HG02642 (cell line): ENCODE results near the gene PSD.

Source experiments
- ATAC-seq: cut with Tn5 transposase; IDR thresholded peaks from one replicate; pipeline ENCODE4 v1.9.1; 2021; ENCODE audit warnings: mild to moderate bottlenecking; ENCODE audit not compliant: unreplicated experiment, poor library complexity

Gene PSD

DNA sequence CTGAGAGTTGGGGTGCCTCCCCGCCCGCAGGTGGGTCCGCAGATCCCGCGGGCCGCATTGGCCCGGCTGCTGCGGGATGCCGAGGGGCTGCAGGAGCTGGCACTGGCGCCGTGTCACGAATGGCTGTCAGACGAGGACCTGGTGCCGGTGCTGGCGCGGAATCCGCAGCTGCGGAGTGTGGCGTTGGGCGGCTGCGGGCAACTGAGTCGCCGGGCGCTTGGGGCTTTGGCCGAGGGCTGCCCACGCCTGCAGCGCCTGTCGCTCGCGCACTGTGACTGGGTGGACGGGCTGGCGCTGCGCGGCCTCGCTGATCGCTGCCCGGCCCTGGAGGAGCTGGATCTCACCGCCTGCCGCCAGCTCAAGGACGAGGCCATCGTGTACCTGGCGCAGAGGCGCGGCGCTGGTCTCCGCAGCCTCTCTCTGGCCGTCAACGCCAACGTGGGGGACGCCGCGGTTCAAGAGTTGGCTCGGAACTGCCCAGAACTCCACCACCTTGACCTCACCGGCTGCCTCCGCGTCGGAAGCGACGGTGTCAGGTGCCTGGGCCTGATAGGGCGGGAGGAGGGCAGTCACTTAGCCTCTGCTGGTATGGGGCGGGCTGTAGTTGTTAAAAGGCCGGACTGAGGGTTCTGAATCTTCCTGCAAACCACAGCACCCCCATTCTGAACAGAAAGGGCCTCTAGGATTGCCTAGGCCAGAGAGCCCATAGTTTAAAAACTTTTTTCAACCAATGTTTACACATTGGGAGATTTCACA lies 3.4 kb upstream of the PSD start:
- peak; percentile 5 for ATAC-seq

GRCh38 chr10:102421507-102421756 lies 2.8 kb upstream of the PSD start:
- no peak for ATAC-seq

DNA sequence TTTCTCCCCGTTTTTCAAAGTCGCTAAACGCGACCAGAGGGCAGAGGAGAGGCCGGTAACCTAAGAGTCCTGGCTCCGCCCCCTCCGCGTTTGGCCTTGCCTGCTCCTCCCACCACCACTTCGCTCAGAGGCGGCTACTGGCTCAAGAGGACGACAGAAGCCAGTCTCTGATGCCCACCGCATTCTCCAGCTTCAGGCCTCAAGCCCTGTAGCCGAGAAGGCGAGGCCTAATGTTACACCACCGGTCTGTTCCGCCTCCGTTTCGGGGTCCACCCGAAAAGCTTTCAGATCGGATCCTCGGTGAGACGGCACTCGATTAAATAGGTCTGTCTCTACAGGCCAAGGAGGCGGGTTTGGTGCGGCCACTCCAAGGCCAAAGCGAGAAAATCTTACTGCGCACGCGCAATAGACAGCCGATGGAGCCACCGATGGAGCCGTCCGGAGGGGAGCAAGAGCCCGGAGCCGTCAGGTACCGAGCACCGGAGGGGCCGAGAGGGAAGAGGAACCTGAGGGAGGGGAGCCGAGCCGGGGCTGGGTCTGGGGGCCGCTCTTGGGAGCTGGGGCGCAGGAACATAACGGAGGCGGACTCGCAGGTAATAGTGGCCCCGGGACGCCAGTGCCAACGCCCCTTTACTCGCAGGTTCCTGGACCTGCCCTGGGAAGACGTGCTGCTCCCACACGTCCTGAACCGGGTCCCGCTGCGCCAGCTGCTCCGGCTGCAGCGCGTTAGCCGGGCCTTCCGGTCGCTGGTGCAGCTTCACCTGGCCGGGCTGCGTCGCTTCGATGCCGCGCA lies 2.3 kb upstream of the PSD start, which contains the start of gene FBXL15:
Gene FBXL15, plus strand, starts transcription at position 123 of the 793 bp plus-strand sequence. Its CDS starts 294 bp downstream, at position 417.
- ATAC-seq = peak; percentile 79

DNA sequence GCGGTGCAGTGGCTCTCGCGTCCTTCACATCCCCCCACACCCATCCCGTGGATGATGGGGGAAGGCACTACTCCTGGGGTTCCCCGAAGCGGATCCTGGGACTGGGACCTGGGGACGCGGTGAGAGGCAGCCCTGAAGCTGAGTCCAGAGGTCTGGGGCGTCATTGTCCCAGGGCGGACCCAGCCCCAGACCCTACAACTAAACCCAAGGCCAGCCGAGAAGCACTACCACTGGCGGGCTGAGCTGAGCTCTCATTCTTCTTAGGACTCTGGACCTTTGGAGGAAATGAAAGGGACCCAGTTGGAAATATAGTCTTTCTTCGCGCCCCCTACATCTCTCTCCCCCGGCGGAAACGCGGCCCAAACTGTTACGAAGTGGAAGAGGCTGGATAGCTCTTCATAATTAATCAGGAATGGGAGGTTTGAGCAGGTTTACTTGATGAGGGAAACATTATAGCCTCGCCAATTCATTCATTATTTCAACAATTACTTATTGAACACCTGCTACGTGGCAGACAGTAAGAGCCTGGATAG lies 1.7 kb upstream of the PSD start:
- no peak for ATAC-seq

GRCh38 chr10:102419269-102420180 lies 940 bp upstream of the PSD start:
- no peak for ATAC-seq

- ATAC-seq = no peak
Observed at GRCh38 chr10:102416695-102417094, 1.9 kb downstream of the PSD start.

DNA sequence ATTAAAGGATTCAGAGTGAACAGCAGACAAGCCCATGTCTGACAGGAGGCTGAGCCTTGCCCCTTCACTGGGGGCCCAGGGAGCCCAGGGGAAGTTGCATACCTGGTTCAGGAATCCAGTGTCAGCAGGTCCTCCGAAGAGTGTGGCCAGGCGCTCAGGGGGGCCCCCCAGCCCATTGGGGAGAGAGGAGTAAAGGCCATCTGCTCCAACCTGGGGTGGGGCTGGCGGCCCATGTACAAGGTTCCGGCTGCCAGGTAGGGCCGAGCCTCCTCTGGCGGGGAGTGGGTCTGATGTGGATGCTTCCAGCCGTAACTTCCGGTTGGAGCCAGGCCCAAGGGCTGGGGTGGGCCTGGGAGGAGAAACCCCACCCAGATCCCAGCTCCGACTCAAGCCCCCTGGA lies 2.3 kb downstream of the PSD start:
- no peak for ATAC-seq

- no peak for ATAC-seq
Observed at GRCh38 chr10:102414749-102415148, 3.8 kb downstream of the PSD start.

DNA sequence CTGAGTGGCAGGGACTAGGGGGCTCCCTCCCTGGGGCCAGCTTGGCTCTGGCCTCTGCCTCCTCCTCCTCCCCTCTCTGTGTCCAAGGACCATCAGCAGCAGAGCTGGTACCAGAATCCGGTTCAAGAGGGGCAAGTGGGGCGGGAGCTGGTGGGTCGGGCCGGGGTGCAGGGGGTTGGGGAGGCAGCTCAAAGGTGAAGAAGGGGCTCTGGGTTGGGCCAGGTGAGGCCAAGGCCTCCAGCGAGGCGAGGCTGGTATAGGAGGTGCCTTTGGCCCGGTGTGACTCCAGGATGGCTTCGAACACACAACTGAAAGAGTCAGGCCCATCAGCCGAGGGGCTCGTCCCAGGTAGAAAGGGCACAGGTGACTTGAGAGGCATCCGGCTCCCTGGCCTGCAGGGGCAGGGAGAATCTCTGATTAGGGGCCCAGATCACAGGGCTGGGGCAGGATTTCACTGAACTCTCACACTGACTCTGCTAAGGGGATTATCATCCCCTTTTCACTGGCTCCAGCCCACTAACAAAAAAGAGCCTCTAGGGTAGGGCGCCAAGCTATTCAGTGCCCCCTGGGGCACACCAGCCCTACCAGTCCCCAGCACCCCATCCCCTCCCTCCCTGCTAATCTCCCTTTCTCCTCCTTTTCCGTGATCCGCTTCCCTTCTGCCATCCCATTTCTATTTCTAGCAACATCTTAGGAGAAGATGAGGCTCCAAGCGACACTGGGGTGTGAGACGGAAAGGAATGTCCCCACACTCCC lies 4.6 kb downstream of the PSD start:
- ATAC-seq = no peak

DNA sequence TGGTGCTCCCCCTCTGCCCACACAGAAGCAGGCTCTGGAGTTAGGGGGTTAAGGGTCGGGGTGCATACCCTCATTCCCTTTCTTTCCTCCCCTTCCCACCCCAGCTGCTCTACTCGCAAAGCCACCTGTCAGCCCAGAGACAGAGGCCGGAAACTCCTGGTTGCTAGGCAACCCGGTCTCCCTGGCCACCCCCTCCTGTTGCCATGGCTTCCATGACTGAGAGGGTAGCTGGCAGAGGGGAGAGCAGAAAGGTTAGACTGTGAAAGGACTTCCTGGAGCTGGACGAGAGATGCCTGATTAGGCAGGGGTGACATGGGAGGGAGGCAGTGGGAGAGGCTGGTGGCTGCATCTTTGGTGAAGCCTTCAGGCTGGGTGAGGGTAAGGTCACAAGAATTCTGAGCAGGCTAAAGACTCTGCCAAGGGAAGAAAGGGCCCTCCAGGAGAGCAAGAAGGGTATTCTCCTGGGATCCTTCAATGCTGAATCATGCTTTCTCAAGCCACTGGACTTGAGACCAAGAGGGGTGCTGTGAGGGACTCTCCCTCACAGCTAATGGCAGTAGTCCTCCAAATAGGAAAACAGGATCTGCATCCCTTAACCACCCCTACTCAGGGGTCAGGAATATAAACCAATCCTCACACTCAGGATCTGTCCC lies 5.4 kb downstream of the PSD start:
- no peak for ATAC-seq

GRCh38 chr10:102412293-102412692 lies 6.3 kb downstream of the PSD start:
- no peak for ATAC-seq

GRCh38 chr10:102411341-102412255 lies 7.0 kb downstream of the PSD start:
- no peak for ATAC-seq

- no peak for ATAC-seq
Observed at GRCh38 chr10:102410429-102411073, 8.0 kb downstream of the PSD start.

GRCh38 chr10:102409604-102410428 lies 8.8 kb downstream of the PSD start:
- no peak for ATAC-seq

DNA sequence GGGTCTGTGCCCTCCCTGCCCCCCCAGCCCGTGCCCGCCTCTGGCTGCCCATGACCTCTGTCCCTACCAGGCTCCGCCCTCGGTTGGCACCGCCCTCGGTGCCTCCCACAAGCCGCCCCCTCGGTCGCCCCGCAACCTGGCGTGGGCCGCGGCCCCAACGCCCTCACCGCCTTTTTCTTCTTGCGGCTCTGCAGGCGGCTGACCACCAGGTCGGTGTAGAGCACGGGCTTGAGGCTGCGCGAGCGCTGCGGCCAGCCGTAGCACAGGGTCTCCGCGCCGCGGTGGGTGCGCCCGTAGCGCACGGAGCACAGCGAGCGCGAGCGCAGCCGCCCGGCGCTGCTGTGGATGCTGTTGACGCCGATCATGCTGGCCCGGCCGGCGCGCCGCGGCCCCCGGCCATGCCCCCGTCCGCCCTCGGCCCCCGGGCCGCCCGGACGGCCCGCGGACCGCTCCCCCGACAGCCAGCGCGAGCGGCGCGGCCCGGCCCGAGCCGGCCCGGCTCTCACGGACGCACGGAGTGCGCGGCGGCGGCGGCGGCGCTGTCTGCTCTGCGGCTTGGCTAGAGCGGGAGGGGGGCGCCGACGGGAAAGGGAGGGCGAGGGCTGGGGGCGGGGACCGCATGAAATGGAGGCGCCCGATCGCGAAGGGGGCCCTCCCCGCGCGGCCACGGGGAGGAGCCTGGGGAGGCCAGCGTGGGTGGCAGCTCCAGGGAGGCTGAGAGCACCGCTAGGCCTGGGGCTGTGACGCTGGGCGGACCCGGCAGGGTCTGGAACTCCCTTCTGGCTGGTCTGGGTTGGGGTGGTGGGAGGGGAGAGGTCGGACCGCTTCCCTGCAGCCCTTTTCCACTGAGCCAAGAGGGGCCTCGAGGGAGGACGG lies 9.6 kb downstream of the PSD start:
- ATAC-seq = no peak

- no peak for ATAC-seq
Observed at GRCh38 chr10:102408131-102408727, 10.4 kb downstream of the PSD start.
